ENCODE data around the gene CACNG4. TPM values are rescaled to one million over a fixed set of nuclear protein-coding genes. Genes with fewer than 3 reads are reported as not detected.

CACNG4 gene
- total and polyA plus RNA-seq, 4 experiments from 2014 or later: not detected

- CTCF ChIA-PET (ENCODE audit: partially characterized antibody): interaction anchor here (0.6 kb wide), 1 partner anchor 46 kb away, joined by 3 read pairs; no protein-coding TSS in a partner anchor
- peaks cover 28 to 44% of the 10 kb centered on the region in 2 donors for H3K36me3 Mint-ChIP-seq
These were observed 116.3 kb downstream of the CACNG4 start for GRCh38 chr17:67080804-67081203.

DNA sequence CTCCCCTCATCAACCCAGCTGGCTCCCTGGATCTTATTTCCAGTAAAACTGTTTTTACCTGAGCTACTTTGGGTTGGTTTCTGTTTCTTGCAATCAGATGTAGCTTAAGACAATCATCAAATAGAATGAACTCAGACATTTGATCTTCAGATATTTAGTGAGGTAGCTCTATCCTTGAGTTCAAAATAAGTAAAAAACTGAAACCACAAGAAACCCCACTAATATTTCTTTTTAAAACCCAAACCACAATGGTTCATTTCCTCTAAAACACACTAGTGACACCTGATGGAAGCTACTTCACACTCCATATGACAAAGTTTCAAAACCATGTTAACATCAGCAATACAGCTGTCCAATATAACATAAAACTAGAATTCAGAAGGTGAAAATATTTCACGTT is 117.6 kb downstream of the CACNG4 start:
- Mint-ChIP-seq H3K27ac (peak overlapping the region; percentile 43 to 90 (median 67)), H3K4me1 (peaks cover 15 to 31% (median 23%) of the 10 kb centered on the region in 4 donors), H3K36me3 (peaks cover 27 to 43% of the 10 kb centered on the region in 2 donors), H3K9me3 (no peaks in the 10 kb centered on the region), H3K4me3 (peak overlapping the region in 7 of 8 donors; percentile 9 to 70 (median 45)), H3K27me3 (no peaks in the 10 kb centered on the region)
- Histone ChIP-seq H3K36me3 (ENCODE audit: insufficient read depth, low read length) (peaks cover 16% of the 10 kb centered on the region), H3K27me3 (ENCODE audit: insufficient read depth, low read length) (no peaks in the 10 kb centered on the region), H3K4me1 (ENCODE audit: insufficient read depth, low read length) (peaks cover 26% of the 10 kb centered on the region), H3K27ac (ENCODE audit: low read depth, low read length) (peak overlapping the region; percentile 21), H3K9me3 (ENCODE audit: control insufficient read depth in 1 of 2, low read length in 2 of 2) (no peaks in the 10 kb centered on the region), H3K4me3 (ENCODE audit: low read length in 2 of 2) (no peak overlapping the region)
- intact Hi-C loops (cut with micrococcal nuclease): loop anchor here (5.0 kb wide), 2 partner anchors 175 to 355 kb away; no protein-coding TSS in a partner anchor
- CTCF ChIA-PET (ENCODE audit: partially characterized antibody): interaction anchor here (0.7 to 1.4 kb wide), 5 partner anchors 13 to 880 kb away, joined by 3 to 5 read pairs (median 3); no protein-coding TSS in a partner anchor
- POLR2A ChIA-PET (ENCODE audit: partially characterized antibody): interaction anchor here (0.8 to 2.0 kb wide), 3 partner anchors 10 to 14 kb away, joined by 3 to 6 read pairs (median 5); no protein-coding TSS in a partner anchor
- peak in 4 of 5 donors; percentile 53 to 67 (median 60) for DNase-seq

More at GRCh38 chr17:67080804-67081203, 116.3 kb downstream of the CACNG4 start:
- Histone ChIP-seq H3K36me3 (ENCODE audit: insufficient read depth, low read length) (peaks cover 10% of the 10 kb centered on the region), H3K4me1 (ENCODE audit: insufficient read depth, low read length) (peaks cover 26% of the 10 kb centered on the region), H3K27me3 (ENCODE audit: insufficient read depth, low read length) (no peaks in the 10 kb centered on the region), H3K9me3 (ENCODE audit: control insufficient read depth in 1 of 2, low read length in 2 of 2) (no peaks in the 10 kb centered on the region), H3K4me3 (ENCODE audit: low read length in 2 of 2) (no peak overlapping the region), H3K27ac (ENCODE audit: low read depth, low read length) (no peak overlapping the region)
- peaks cover 12 to 28% (median 20%) of the 10 kb centered on the region in 4 donors for H3K4me1 Mint-ChIP-seq
- H3K27ac Mint-ChIP-seq: peak overlapping the region in 3 of 7 donors; percentile 53 to 83 (median 53)
- no peaks in the 10 kb centered on the region for H3K27me3 Mint-ChIP-seq
- H3K9me3 Mint-ChIP-seq: no peaks in the 10 kb centered on the region
- DNase-seq: no peak
- no peak overlapping the region for H3K4me3 Mint-ChIP-seq
- POLR2A ChIA-PET (ENCODE audit: partially characterized antibody): interaction anchor here (2.0 kb wide), 1 partner anchor 11 kb away, joined by 6 read pairs; no protein-coding TSS in a partner anchor
- intact Hi-C loops (cut with micrococcal nuclease): loop anchor here (5.0 kb wide), 2 partner anchors 174 to 354 kb away; no protein-coding TSS in a partner anchor

Other genes starting within 250 kb of the CACNG4 start
- gene CACNG5, start 129.6 kb upstream of the CACNG4 start, total RNA-seq: not detected
- gene CACNG5, start 129.6 kb upstream of the CACNG4 start, polyA plus RNA-seq: not detected
- not detected for gene CACNG1, start 79.8 kb downstream of the CACNG4 start, total RNA-seq
- gene CACNG1, start 79.8 kb downstream of the CACNG4 start, polyA plus RNA-seq: not detected

Data from CD4-positive, alpha-beta memory T cell (primary cell).